Measurements from ENCODE around the gene RPL29.

GRCh38 chr3:51955175-51955892 lies 40.4 kb downstream of the RPL29 start, which contains the start of gene GPR62:
- TF ChIP-seq POLR2A (IDR thresholded peaks at IDR 0.05) (no peak), POLR2AphosphoS5 (IDR thresholded peaks at IDR 0.05) (no peak)

Measured in suprapubic skin (tissue), 4 donors.